Naive B cell (primary cell): Measurements from ENCODE around the gene EVA1A. TPM values are rescaled to one million over a fixed set of nuclear protein-coding genes. Genes with fewer than 3 reads are reported as not detected.

Source experiments
- ATAC-seq, 2 donors: fragments of 150-1000 bp; cut with Tn5 transposase; 2 replicates each; pipeline ENCODE4 v1.10.0; 2021; ENCODE audit warnings: low read depth in 2 of 2, mild to moderate bottlenecking in 2 of 2, moderate library complexity in 2 of 2
- DNase-seq: peaks from one replicate; pipeline ENCODE4 v3.0.0; 2022
- H3K27ac Mint-ChIP-seq, 6 donors: one replicate each; pipeline ENCODE4 v1.8.0; 2020 to 2022; ENCODE audit warnings: mild to moderate bottlenecking in 6 of 6, mixed read lengths in 6 of 6, moderate library complexity in 5 of 6, inconsistent platforms in 2 of 6
- H3K27me3 Mint-ChIP-seq, 3 donors: one replicate each; pipeline ENCODE4 v1.8.0; 2021 to 2022; ENCODE audit warnings: mixed read lengths in 3 of 3, mild to moderate bottlenecking in 1 of 3
- H3K36me3 Mint-ChIP-seq, 2 donors: one replicate each; pipeline ENCODE4 v1.8.0; 2020 to 2022; ENCODE audit warnings: mixed read lengths in 2 of 2, inconsistent platforms in 1 of 2, mild to moderate bottlenecking in 1 of 2
- H3K4me1 Mint-ChIP-seq, 3 donors: one replicate each; pipeline ENCODE4 v1.8.0; 2020 to 2022; ENCODE audit warnings: mixed read lengths in 3 of 3, inconsistent platforms in 1 of 3, mild to moderate bottlenecking in 1 of 3, moderate library complexity in 1 of 3
- H3K4me3 Mint-ChIP-seq, 8 donors: one replicate each; pipeline ENCODE4 v1.8.0; 2020 to 2022; ENCODE audit warnings: mild to moderate bottlenecking in 8 of 8, mixed read lengths in 8 of 8, moderate library complexity in 8 of 8, inconsistent platforms in 2 of 8
- H3K9me3 Mint-ChIP-seq, 7 donors: one replicate each; pipeline ENCODE4 v1.8.0; 2020 to 2022; ENCODE audit warnings: mixed read lengths in 7 of 7, mild to moderate bottlenecking in 5 of 7, inconsistent platforms in 2 of 7, moderate library complexity in 1 of 7
- polyA plus RNA-seq, 6 donors: library from polyadenylated mRNA; unstranded; fragments of 300-500 nt; fragmentation: Illumina TruSeq; gene quantifications; one replicate each; pipeline ENCODE4 v1.2.3, GENCODE V29; 2021; ENCODE audit warnings: low read depth in 6 of 6

The EVA1A gene
- polyA plus RNA-seq, 6 donors from 2014 or later = 0.27 TPM; not detected in 5

DNA sequence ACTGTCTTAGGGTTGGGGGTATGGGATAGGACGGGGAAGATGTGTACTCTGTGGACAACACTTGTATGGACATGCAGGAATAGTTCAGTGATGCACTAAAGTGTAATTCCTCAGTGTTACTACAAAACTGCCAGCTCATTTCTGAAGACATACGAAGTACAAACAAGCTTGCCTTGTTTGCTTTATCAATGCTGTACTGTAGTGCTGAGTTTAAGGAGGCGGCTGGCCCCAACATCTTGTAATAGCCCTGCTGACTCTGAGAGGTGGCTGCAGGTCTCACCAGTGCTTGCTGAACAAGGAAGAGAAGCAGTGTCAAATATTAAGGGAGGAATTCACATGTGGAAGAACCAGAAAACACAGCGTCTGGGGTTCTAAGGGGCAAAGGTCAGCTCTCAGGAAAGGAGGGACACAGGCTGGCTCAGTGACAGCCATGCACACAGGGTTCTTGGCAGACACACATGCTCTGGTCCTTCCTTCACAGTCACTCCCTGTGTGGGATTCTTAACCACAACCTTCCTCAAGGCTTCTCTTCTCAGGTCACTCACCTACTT, 39.8 kb upstream of the EVA1A start:
- H3K27me3 Mint-ChIP-seq = peaks cover 21 to 31% (median 22%) of the 10 kb centered on the region in 3 donors
- ATAC-seq (no peak), DNase-seq (no peak)
- H3K9me3 Mint-ChIP-seq = no peaks in the 10 kb centered on the region
- H3K4me1 Mint-ChIP-seq = peaks cover 0 to 7% (median 0%) of the 10 kb centered on the region in 3 donors
- no peaks in the 10 kb centered on the region for H3K36me3 Mint-ChIP-seq
- no peak overlapping the region for H3K4me3 Mint-ChIP-seq
- H3K27ac Mint-ChIP-seq = no peak overlapping the region

DNA sequence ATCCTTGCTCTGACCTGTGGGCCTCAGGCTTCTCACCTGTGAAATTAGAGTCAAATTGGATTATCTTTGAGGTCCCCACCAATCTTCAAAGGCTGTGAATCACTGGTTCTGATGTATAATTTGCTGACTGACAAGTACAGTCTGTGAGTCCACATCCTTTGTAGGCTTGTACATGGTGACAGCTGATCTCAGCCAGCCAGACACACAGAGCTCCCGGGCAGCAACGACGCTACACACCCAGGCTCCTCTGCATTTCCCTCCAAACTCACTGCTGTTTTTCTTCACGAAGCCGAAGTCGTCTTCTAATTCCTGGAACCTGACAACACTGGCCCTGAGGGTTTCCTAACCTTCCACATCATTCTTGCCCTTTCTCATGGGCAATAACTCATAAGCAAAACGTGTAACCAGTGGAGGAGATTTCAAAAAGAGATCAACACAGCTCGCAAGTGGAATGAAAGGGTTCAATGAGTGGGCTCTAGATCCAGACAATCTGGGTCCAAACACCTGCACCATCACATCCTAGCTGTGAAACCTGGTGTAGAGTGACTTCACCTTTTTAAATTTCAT, 37.9 kb upstream of the EVA1A start:
- no peaks in the 10 kb centered on the region for H3K9me3 Mint-ChIP-seq
- H3K4me3 Mint-ChIP-seq = no peak overlapping the region
- no peaks in the 10 kb centered on the region for H3K36me3 Mint-ChIP-seq
- DNase-seq (no peak), ATAC-seq (no peak)
- peaks cover 16 to 21% (median 17%) of the 10 kb centered on the region in 3 donors for H3K27me3 Mint-ChIP-seq
- no peaks in the 10 kb centered on the region for H3K4me1 Mint-ChIP-seq
- H3K27ac Mint-ChIP-seq = no peak overlapping the region

- DNase-seq (no peak), ATAC-seq (no peak)
- Mint-ChIP-seq H3K4me1 (no peaks in the 10 kb centered on the region), H3K36me3 (no peaks in the 10 kb centered on the region), H3K9me3 (no peaks in the 10 kb centered on the region), H3K27me3 (peaks cover 21 to 27% (median 23%) of the 10 kb centered on the region in 3 donors), H3K4me3 (peak overlapping the region in 1 of 8 donors; percentile 4), H3K27ac (no peak overlapping the region)
Measured at GRCh38 chr2:75597949-75598348, 37.2 kb upstream of the EVA1A start.

- no peak for ATAC-seq
- DNase-seq = no peak
- H3K9me3 Mint-ChIP-seq = no peaks in the 10 kb centered on the region
- H3K27me3 Mint-ChIP-seq = peaks cover 15 to 28% (median 19%) of the 10 kb centered on the region in 3 donors
- H3K36me3 Mint-ChIP-seq = no peaks in the 10 kb centered on the region
- H3K27ac Mint-ChIP-seq = no peak overlapping the region
- H3K4me3 Mint-ChIP-seq = no peak overlapping the region
- H3K4me1 Mint-ChIP-seq = no peaks in the 10 kb centered on the region
Measured at GRCh38 chr2:75596784-75597183, 36.0 kb upstream of the EVA1A start.

- Mint-ChIP-seq H3K36me3 (no peaks in the 10 kb centered on the region), H3K27me3 (peaks cover 9 to 18% (median 13%) of the 10 kb centered on the region in 3 donors), H3K4me3 (no peak overlapping the region), H3K27ac (peak overlapping the region in 1 of 6 donors; percentile 7), H3K4me1 (no peaks in the 10 kb centered on the region), H3K9me3 (peaks cover 0 to 8% (median 1%) of the 10 kb centered on the region in 7 donors)
- ATAC-seq (no peak), DNase-seq (no peak)
Measured at GRCh38 chr2:75595541-75596395, 35.0 kb upstream of the EVA1A start.

- no peaks in the 10 kb centered on the region for H3K4me1 Mint-ChIP-seq
- H3K27ac Mint-ChIP-seq = no peak overlapping the region
- ATAC-seq (no peak), DNase-seq (no peak)
- H3K4me3 Mint-ChIP-seq = no peak overlapping the region
- no peaks in the 10 kb centered on the region for H3K36me3 Mint-ChIP-seq
- peaks cover 0 to 11% (median 4%) of the 10 kb centered on the region in 7 donors for H3K9me3 Mint-ChIP-seq
- peaks cover 5 to 15% (median 15%) of the 10 kb centered on the region in 3 donors for H3K27me3 Mint-ChIP-seq
Measured at GRCh38 chr2:75594596-75594995, 33.9 kb upstream of the EVA1A start.

GRCh38 chr2:75592888-75593287, 32.1 kb upstream of the EVA1A start:
- no peak overlapping the region for H3K27ac Mint-ChIP-seq

DNA sequence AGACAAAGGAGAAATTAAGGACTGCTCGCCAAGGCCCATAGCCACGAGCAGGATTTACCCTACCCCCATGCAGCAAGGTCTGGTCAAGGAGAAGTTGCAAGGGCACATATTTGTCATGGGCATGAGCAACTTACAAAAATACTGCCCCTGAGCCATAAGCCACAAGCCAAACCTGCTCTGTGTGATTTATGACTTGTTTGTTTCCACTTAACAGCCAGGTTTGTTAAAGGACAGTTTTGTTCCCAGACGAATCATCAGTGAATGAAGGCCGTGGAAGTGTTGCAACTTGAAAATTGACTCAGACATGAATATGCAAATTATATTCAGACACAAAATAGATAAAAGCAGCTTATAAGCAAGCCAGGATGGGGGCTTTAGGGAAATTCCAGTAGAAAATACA, 31.3 kb upstream of the EVA1A start:
- ATAC-seq = no peak
- Mint-ChIP-seq H3K27me3 (peaks cover 5 to 22% (median 15%) of the 10 kb centered on the region in 3 donors), H3K4me1 (no peaks in the 10 kb centered on the region), H3K9me3 (peaks cover 0 to 11% (median 4%) of the 10 kb centered on the region in 7 donors), H3K36me3 (no peaks in the 10 kb centered on the region), H3K4me3 (no peak overlapping the region), H3K27ac (no peak overlapping the region)
- no peak for DNase-seq

More at GRCh38 chr2:75592888-75593287, 32.1 kb upstream of the EVA1A start:
- peaks cover 5 to 17% (median 15%) of the 10 kb centered on the region in 3 donors for H3K27me3 Mint-ChIP-seq
- no peaks in the 10 kb centered on the region for H3K36me3 Mint-ChIP-seq
- H3K4me3 Mint-ChIP-seq = no peak overlapping the region
- peaks cover 0 to 11% (median 4%) of the 10 kb centered on the region in 7 donors for H3K9me3 Mint-ChIP-seq
- no peaks in the 10 kb centered on the region for H3K4me1 Mint-ChIP-seq
- ATAC-seq = no peak
- DNase-seq = no peak

- no peaks in the 10 kb centered on the region for H3K36me3 Mint-ChIP-seq
- H3K4me3 Mint-ChIP-seq = no peak overlapping the region
- H3K27ac Mint-ChIP-seq = no peak overlapping the region
- no peaks in the 10 kb centered on the region for H3K4me1 Mint-ChIP-seq
- no peak for DNase-seq
- peaks cover 0 to 11% (median 4%) of the 10 kb centered on the region in 7 donors for H3K9me3 Mint-ChIP-seq
- H3K27me3 Mint-ChIP-seq = peaks cover 13 to 27% (median 15%) of the 10 kb centered on the region in 3 donors
- ATAC-seq = no peak
Measured at GRCh38 chr2:75589391-75590105, 28.8 kb upstream of the EVA1A start.

GRCh38 chr2:75587954-75588587, 27.3 kb upstream of the EVA1A start:
- Mint-ChIP-seq H3K27me3 (peaks cover 9 to 37% (median 14%) of the 10 kb centered on the region in 3 donors), H3K9me3 (peaks cover 0 to 18% (median 4%) of the 10 kb centered on the region in 7 donors)

GRCh38 chr2:75586971-75587370, 26.2 kb upstream of the EVA1A start:
- DNase-seq (no peak), ATAC-seq (no peak)
- H3K36me3 Mint-ChIP-seq = no peaks in the 10 kb centered on the region
- H3K4me3 Mint-ChIP-seq = no peak overlapping the region
- no peak overlapping the region for H3K27ac Mint-ChIP-seq
- H3K9me3 Mint-ChIP-seq = peaks cover 0 to 21% (median 4%) of the 10 kb centered on the region in 7 donors
- no peaks in the 10 kb centered on the region for H3K4me1 Mint-ChIP-seq
- H3K27me3 Mint-ChIP-seq = peaks cover 7 to 45% (median 13%) of the 10 kb centered on the region in 3 donors

More at GRCh38 chr2:75587954-75588587, 27.3 kb upstream of the EVA1A start:
- DNase-seq = no peak
- no peaks in the 10 kb centered on the region for H3K4me1 Mint-ChIP-seq
- no peak overlapping the region for H3K4me3 Mint-ChIP-seq
- H3K36me3 Mint-ChIP-seq = no peaks in the 10 kb centered on the region
- ATAC-seq = no peak
- no peak overlapping the region for H3K27ac Mint-ChIP-seq

DNA sequence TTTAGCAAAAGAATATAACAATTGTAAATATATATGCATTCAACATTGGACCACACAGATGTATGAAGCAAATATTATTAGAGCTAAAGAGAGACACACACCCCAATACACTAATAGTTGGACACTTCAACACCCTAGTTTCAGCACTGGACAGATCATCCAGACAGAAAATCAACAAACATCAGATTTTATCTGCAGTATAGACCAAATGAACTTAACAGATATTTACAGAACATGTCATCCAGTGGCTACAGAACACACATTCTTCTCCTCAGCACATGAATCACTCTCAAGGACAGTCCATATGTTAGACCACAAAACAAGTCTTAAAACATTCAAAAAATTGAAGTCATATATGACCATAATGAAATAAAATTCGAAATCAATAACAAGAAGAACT, 22.1 kb upstream of the EVA1A start:
- no peak overlapping the region for H3K4me3 Mint-ChIP-seq
- H3K4me1 Mint-ChIP-seq = no peaks in the 10 kb centered on the region
- H3K36me3 Mint-ChIP-seq = peaks cover 0 to 5% of the 10 kb centered on the region in 2 donors
- no peak for ATAC-seq
- H3K9me3 Mint-ChIP-seq = peaks cover 0 to 16% (median 4%) of the 10 kb centered on the region in 7 donors
- DNase-seq = no peak
- peaks cover 22 to 60% (median 26%) of the 10 kb centered on the region in 3 donors for H3K27me3 Mint-ChIP-seq
- no peak overlapping the region for H3K27ac Mint-ChIP-seq

- DNase-seq = no peak
- Mint-ChIP-seq H3K4me3 (no peak overlapping the region), H3K4me1 (no peaks in the 10 kb centered on the region), H3K9me3 (peaks cover 0 to 20% (median 3%) of the 10 kb centered on the region in 7 donors), H3K27ac (no peak overlapping the region), H3K36me3 (peaks cover 0 to 5% of the 10 kb centered on the region in 2 donors), H3K27me3 (peaks cover 26 to 54% (median 27%) of the 10 kb centered on the region in 3 donors)
- no peak for ATAC-seq
Measured at GRCh38 chr2:75580606-75581005, 19.9 kb upstream of the EVA1A start.
